ENCODE data around the gene NUBP2. TPM values are rescaled to one million over a fixed set of nuclear protein-coding genes. Genes with fewer than 3 reads are reported as not detected.

NUBP2 gene
- total RNA-seq, 1 experiment from 2014 or later, result 103 TPM

DNA sequence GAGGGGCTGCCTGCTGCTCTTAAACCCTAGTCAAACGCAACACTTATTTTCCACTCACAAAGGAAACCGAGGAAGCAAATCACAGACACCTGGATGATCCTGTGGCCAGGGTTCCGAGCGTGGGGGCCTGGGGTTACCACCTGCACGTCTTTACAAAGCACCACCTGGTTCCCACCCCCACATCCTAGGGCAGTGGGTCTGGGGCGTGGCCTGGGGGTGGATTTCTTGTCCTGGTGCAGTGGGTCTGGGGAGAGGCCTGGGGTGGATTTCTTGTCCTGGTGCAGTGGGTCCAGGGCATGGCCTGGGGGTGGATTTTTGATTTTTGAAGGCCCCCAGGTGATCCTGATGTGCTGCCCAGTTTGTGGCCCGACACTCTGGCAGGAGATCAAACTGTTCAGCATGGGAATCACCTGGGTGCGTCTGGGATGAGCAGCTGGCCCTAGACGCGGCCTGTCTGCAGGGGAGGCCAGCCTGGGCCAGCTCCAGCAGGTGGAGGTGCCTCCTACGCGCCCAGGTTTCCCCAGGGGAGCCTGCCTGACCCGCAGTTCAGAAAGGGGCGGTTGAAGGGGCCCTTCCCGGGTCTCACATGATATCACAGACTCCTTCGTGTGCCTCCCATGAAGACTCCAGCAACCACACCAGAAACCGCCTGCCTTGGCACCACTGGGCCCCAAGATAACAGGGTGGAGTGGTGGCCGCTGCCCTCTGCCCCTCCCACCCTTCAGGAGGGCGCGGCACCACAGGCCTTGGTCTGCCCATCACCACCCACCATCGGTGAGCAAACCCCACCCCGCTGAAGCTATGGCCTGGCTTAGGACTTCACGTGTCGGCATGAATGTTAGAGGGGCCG, 37.6 kb downstream of the NUBP2 start:
- TF ChIP-seq ZFX (IDR thresholded peaks at IDR 0.05), result no peak
- TF ChIP-seq CEBPB (IDR thresholded peaks at IDR 0.05; ENCODE audit: low read depth), result no peak
- TF ChIP-seq YY1 (IDR thresholded peaks at IDR 0.05; ENCODE audit: extremely low read depth, insufficient replicate concordance, low read depth, low read length), result no peak
- no peak for TF ChIP-seq CBX3 (IDR thresholded peaks at IDR 0.05; ENCODE audit: low read depth)
- no peak for TF ChIP-seq EZH2phosphoT487 (IDR thresholded peaks at IDR 0.05; ENCODE audit: borderline replicate concordance)
- TF ChIP-seq TCF7L2 (IDR thresholded peaks at IDR 0.05; ENCODE audit: borderline replicate concordance, extremely low read depth, insufficient read depth, insufficient read length), result no peak
- TF ChIP-seq ZNF274 (IDR thresholded peaks at IDR 0.05; ENCODE audit: low read depth, low read length), result no peak
- no peak for TF ChIP-seq JUND (IDR thresholded peaks at IDR 0.05)
- TF ChIP-seq, protein P1, sequence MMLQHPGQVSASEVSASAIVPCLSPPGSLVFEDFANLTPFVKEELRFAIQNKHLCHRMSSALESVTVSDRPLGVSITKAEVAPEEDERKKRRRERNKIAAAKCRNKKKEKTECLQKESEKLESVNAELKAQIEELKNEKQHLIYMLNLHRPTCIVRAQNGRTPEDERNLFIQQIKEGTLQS (IDR thresholded peaks at IDR 0.05), result no peak
- no peak for TF ChIP-seq SIN3A (IDR thresholded peaks at IDR 0.05; ENCODE audit: low read depth)
- TF ChIP-seq POLR2AphosphoS5 (IDR thresholded peaks at IDR 0.05; ENCODE audit: low read depth, low read length), result no peak
- no peak for TF ChIP-seq SP1 (IDR thresholded peaks at IDR 0.05; ENCODE audit: low read depth)
- no peak for TF ChIP-seq EGR1 (IDR thresholded peaks at IDR 0.05; ENCODE audit: low read depth)
- TF ChIP-seq, protein P2, sequence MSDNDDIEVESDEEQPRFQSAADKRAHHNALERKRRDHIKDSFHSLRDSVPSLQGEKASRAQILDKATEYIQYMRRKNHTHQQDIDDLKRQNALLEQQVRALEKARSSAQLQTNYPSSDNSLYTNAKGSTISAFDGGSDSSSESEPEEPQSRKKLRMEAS (IDR thresholded peaks at IDR 0.05), result no peak
- H3K4me2 ChIP-seq (ENCODE audit: low read length), result no peak overlapping the region
- RAD21 ChIA-PET (ENCODE audit: low non-redundant PET in 1 of 2, low total read pairs in 2 of 2, uncharacterized antibody in 2 of 2, unreplicated experiment in 2 of 2), result no interaction called here
- H3K79me2 ChIP-seq (ENCODE audit: insufficient read depth, low read length), result no peaks in the 10 kb centered on the region
- CTCF ChIA-PET, result no interaction called here
- H3K9me2 ChIP-seq (ENCODE audit: insufficient read depth), result no peaks in the 10 kb centered on the region
- no peak overlapping the region for H3K4me3 ChIP-seq (replicated peaks in 1 of 2; ENCODE audit: low read depth in 1 of 2, low read length in 2 of 2)
- no peaks in the 10 kb centered on the region for H3K9me3 ChIP-seq (ENCODE audit: control insufficient read depth in 1 of 2, insufficient read depth in 1 of 2, low read depth in 1 of 2, low read length in 2 of 2)
- H3K27ac ChIP-seq (ENCODE audit: low read depth, low read length), result no peak overlapping the region
- no peak overlapping the region for H3K9ac ChIP-seq (ENCODE audit: low read length)
- peaks cover 1 to 2% of the 10 kb centered on the region in 2 experiments; a peak in 3 of 4 replicates for H3K4me1 ChIP-seq (ENCODE audit: control insufficient read depth in 1 of 2, insufficient read depth in 2 of 2, low read length in 2 of 2)
- no peaks in the 10 kb centered on the region for H3K27me3 ChIP-seq (ENCODE audit: insufficient read depth, low read length)
- ATAC-seq (no peak), DNase-seq (ENCODE audit: low read depth, low spot score) (no peak)
- no TSS peak for BruUV-seq (replicated peaks)
- POLR2A ChIA-PET, result no interaction called here
- H2AFZ ChIP-seq (ENCODE audit: low read depth, low read length, poor library complexity, severe bottlenecking), result no peak overlapping the region
- H3K36me3 ChIP-seq (ENCODE audit: control insufficient read depth in 1 of 2, insufficient read depth in 2 of 2, low read length in 2 of 2), result 0 out of 4 replicates have a peak, but pooled peaks cover 2 to 5% of the 10 kb centered on the region in 2 experiments
- intact Hi-C loops (cut with micrococcal nuclease), result no loop called here
- no peaks in the 10 kb centered on the region for H4K20me1 ChIP-seq (ENCODE audit: insufficient read depth)
